ENCODE results near the gene EDC3. TPM values are rescaled to one million over a fixed set of nuclear protein-coding genes. Genes with fewer than 3 reads are reported as not detected.

EDC3 gene
- polyA plus RNA-seq, 1 donor: 31.1 TPM

DNA sequence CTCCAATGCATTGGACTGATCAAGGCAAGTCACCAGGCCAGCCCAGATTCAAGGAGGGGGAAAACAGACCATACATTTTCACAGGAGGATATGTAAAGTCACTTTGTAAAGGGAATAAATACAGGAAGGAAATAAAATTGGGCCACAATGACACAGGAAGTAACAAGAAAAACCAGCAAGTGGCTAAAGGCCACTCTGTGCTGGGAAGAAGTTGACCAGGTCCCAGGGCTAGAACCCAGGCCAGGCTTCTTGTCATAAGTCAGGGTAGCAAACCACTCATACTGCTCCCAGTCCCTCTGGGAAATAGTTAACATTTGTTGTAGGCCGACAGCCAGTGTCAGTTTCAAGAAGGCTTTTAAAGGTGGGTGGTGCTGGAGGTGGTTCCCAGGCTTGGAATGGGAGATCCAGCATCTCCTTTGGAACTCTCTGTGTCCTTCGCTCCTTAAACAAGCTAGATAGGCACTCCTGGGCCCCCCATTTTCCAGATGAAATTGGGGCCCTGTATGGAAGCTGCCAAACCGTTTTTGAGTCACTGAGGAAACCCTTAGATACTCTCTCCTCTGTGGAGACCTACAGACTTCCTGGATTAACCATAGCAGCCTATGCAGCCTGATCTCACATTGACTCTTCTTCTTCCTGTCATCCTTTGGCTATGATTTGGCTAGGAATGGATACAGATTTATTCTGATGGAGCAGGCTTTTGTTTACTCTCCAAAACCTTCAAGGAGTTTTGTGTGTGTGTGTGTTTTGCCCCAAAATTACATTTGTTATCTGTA lies 14.7 kb upstream of the EDC3 start:
- Histone ChIP-seq H3K9me3 (ENCODE audit: control insufficient read depth, low read depth, low read length) (no peaks in the 10 kb centered on the region), H3K27ac (ENCODE audit: low read length) (no peak overlapping the region), H3K36me3 (ENCODE audit: control insufficient read depth, insufficient read depth, low read length) (no peaks in the 10 kb centered on the region), H3K4me1 (ENCODE audit: control insufficient read depth, insufficient read depth, low read length) (no peaks in the 10 kb centered on the region), H3K27me3 (ENCODE audit: control insufficient read depth, insufficient read depth, low read length) (peaks cover 3% of the 10 kb centered on the region), H3K4me3 (ENCODE audit: low read length) (no peak overlapping the region)
- no peak for DNase-seq
- WGBS (ENCODE audit: insufficient coverage, low lambda C conversion rate): no CpG with 5 or more reads among the region's 3 CpGs

DNA sequence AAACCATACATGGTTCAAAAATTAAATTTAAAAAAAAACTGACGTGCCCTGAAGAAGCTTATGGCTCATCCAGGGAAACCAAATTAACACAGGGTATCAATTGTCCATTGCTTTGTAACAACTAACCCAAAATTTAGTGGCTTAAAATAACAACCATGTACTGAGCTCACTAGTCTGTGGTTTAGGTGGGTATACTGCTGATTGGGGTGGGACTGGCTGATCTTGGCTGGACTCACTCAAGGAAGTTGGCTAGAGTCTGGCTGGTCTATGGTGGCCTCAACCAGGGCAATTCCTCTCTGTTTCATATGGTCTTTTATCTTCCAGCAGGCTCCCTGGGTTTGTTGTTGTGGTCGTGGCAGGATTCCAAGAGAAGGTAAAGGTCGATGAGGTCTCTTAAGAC lies 14.1 kb upstream of the EDC3 start:
- WGBS (ENCODE audit: insufficient coverage, low lambda C conversion rate): 50% methylated on average over 1 of the region's 3 CpGs
- H3K36me3 ChIP-seq (ENCODE audit: control insufficient read depth, insufficient read depth, low read length): no peaks in the 10 kb centered on the region
- no peaks in the 10 kb centered on the region for H3K4me1 ChIP-seq (ENCODE audit: control insufficient read depth, insufficient read depth, low read length)
- no peak overlapping the region for H3K4me3 ChIP-seq (ENCODE audit: low read length)
- no peak overlapping the region for H3K27ac ChIP-seq (ENCODE audit: low read length)
- no peak for DNase-seq
- no peaks in the 10 kb centered on the region for H3K9me3 ChIP-seq (ENCODE audit: control insufficient read depth, low read depth, low read length)
- H3K27me3 ChIP-seq (ENCODE audit: control insufficient read depth, insufficient read depth, low read length): peaks cover 3% of the 10 kb centered on the region

DNA sequence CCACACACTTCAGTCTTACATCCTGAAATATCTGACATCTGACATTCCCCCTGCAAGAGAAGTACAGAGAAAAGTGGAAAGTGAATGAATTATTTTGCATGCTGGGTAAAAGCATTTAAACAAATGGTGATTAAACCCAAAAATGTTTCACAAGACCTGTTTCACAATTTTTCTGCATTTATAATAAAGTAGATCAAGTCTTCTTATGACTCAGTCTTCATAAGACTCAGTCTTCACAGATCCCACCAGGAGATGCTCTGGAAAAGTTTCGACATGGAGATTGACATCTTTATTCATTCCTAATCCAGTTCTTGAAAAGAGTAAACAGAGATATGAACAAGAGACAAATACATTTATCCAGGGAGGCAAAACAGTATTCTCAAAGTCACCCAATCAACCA lies 13.2 kb upstream of the EDC3 start:
- H3K36me3 ChIP-seq (ENCODE audit: control insufficient read depth, insufficient read depth, low read length): no peaks in the 10 kb centered on the region
- no peak overlapping the region for H3K27ac ChIP-seq (ENCODE audit: low read length)
- no peaks in the 10 kb centered on the region for H3K4me1 ChIP-seq (ENCODE audit: control insufficient read depth, insufficient read depth, low read length)
- no peak overlapping the region for H3K4me3 ChIP-seq (ENCODE audit: low read length)
- no peak for DNase-seq
- no peaks in the 10 kb centered on the region for H3K9me3 ChIP-seq (ENCODE audit: control insufficient read depth, low read depth, low read length)
- WGBS (ENCODE audit: insufficient coverage, low lambda C conversion rate): no CpG with 5 or more reads among the region's 1 CpG
- peaks cover 3% of the 10 kb centered on the region for H3K27me3 ChIP-seq (ENCODE audit: control insufficient read depth, insufficient read depth, low read length)

GRCh38 chr15:74696808-74697207 lies 984 bp upstream of the EDC3 start:
- no peak for DNase-seq
- H3K4me3 ChIP-seq (ENCODE audit: low read length): no peak overlapping the region
- H3K4me1 ChIP-seq (ENCODE audit: control insufficient read depth, insufficient read depth, low read length): peaks cover 8% of the 10 kb centered on the region
- WGBS (ENCODE audit: insufficient coverage, low lambda C conversion rate): no CpG with 5 or more reads among the region's 2 CpGs
- no peaks in the 10 kb centered on the region for H3K36me3 ChIP-seq (ENCODE audit: control insufficient read depth, insufficient read depth, low read length)
- H3K27me3 ChIP-seq (ENCODE audit: control insufficient read depth, insufficient read depth, low read length): no peaks in the 10 kb centered on the region
- no peak overlapping the region for H3K27ac ChIP-seq (ENCODE audit: low read length)
- no peaks in the 10 kb centered on the region for H3K9me3 ChIP-seq (ENCODE audit: control insufficient read depth, low read depth, low read length)

DNA sequence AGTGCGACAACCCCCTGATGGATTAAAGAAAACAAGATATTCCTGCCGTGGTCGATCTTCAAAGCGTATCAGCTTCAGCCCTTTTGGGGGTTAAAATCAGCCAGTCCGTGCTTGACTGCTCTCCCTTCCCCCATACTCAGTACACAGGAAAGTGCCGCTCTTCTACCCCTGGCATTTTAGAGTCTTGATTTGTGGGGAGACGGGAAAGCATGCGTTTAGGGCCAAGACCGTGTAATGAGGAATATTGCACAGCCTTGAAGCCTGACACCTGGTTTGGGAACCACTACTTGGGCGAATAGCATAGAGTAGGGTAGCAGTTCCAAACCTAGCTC lies 540 bp upstream of the EDC3 start:
- H3K36me3 ChIP-seq (ENCODE audit: control insufficient read depth, insufficient read depth, low read length): no peaks in the 10 kb centered on the region
- DNase-seq: no peak
- peak overlapping the region; percentile 92 for H3K4me3 ChIP-seq (ENCODE audit: low read length)
- peaks cover 8% of the 10 kb centered on the region for H3K4me1 ChIP-seq (ENCODE audit: control insufficient read depth, insufficient read depth, low read length)
- H3K27ac ChIP-seq (ENCODE audit: low read length): no peak overlapping the region
- no peaks in the 10 kb centered on the region for H3K9me3 ChIP-seq (ENCODE audit: control insufficient read depth, low read depth, low read length)
- WGBS (ENCODE audit: insufficient coverage, low lambda C conversion rate): no CpG with 5 or more reads among the region's 10 CpGs
- no peaks in the 10 kb centered on the region for H3K27me3 ChIP-seq (ENCODE audit: control insufficient read depth, insufficient read depth, low read length)

- H3K4me1 ChIP-seq (ENCODE audit: control insufficient read depth, insufficient read depth, low read length): peaks cover 8% of the 10 kb centered on the region
- no peak overlapping the region for H3K4me3 ChIP-seq (ENCODE audit: low read length)
- peaks cover 3% of the 10 kb centered on the region for H3K36me3 ChIP-seq (ENCODE audit: control insufficient read depth, insufficient read depth, low read length)
- no peak for DNase-seq
- no CpG with 5 or more reads among the region's 1 CpG for WGBS (ENCODE audit: insufficient coverage, low lambda C conversion rate)
- no peaks in the 10 kb centered on the region for H3K9me3 ChIP-seq (ENCODE audit: control insufficient read depth, low read depth, low read length)
- no peaks in the 10 kb centered on the region for H3K27me3 ChIP-seq (ENCODE audit: control insufficient read depth, insufficient read depth, low read length)
- no peak overlapping the region for H3K27ac ChIP-seq (ENCODE audit: low read length)
These were observed 3.5 kb downstream of the EDC3 start for GRCh38 chr15:74692327-74692726.

- Histone ChIP-seq H3K27ac (ENCODE audit: low read length) (no peak overlapping the region), H3K9me3 (ENCODE audit: control insufficient read depth, low read depth, low read length) (no peaks in the 10 kb centered on the region), H3K4me3 (ENCODE audit: low read length) (no peak overlapping the region), H3K27me3 (ENCODE audit: control insufficient read depth, insufficient read depth, low read length) (no peaks in the 10 kb centered on the region), H3K36me3 (ENCODE audit: control insufficient read depth, insufficient read depth, low read length) (peaks cover 9% of the 10 kb centered on the region), H3K4me1 (ENCODE audit: control insufficient read depth, insufficient read depth, low read length) (no peaks in the 10 kb centered on the region)
- DNase-seq: no peak
- no CpG with 5 or more reads among the region's 1 CpG for WGBS (ENCODE audit: insufficient coverage, low lambda C conversion rate)
These were observed 12.1 kb downstream of the EDC3 start for GRCh38 chr15:74683758-74684157.

GRCh38 chr15:74682954-74683353 lies 12.9 kb downstream of the EDC3 start:
- WGBS (ENCODE audit: insufficient coverage, low lambda C conversion rate): 100% methylated on average over 1 of the region's 3 CpGs
- Histone ChIP-seq H3K4me3 (ENCODE audit: low read length) (no peak overlapping the region), H3K9me3 (ENCODE audit: control insufficient read depth, low read depth, low read length) (no peaks in the 10 kb centered on the region), H3K36me3 (ENCODE audit: control insufficient read depth, insufficient read depth, low read length) (peaks cover 9% of the 10 kb centered on the region), H3K4me1 (ENCODE audit: control insufficient read depth, insufficient read depth, low read length) (no peaks in the 10 kb centered on the region), H3K27me3 (ENCODE audit: control insufficient read depth, insufficient read depth, low read length) (no peaks in the 10 kb centered on the region), H3K27ac (ENCODE audit: low read length) (no peak overlapping the region)
- DNase-seq: no peak

DNA sequence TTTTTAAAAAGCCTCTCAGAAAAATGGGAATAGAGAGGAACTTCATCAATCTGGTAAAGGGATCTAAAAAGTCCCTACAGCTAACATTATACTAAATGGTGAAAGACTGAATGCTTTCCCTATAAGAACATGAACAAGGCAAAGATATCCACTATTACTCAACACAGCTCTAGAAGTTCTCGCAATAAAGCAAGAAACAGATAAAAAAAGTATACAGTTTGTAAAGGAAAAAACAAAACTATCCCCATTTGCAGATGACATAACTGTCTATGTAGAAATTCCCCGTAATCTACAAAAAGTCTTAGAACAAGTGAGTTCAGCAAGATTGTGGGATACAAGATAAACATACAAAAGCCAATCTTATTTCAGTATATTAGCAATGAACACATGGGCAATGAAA lies 15.4 kb downstream of the EDC3 start:
- H3K4me3 ChIP-seq (ENCODE audit: low read length): no peak overlapping the region
- no peaks in the 10 kb centered on the region for H3K9me3 ChIP-seq (ENCODE audit: control insufficient read depth, low read depth, low read length)
- no peaks in the 10 kb centered on the region for H3K27me3 ChIP-seq (ENCODE audit: control insufficient read depth, insufficient read depth, low read length)
- H3K27ac ChIP-seq (ENCODE audit: low read length): no peak overlapping the region
- H3K4me1 ChIP-seq (ENCODE audit: control insufficient read depth, insufficient read depth, low read length): no peaks in the 10 kb centered on the region
- peaks cover 4% of the 10 kb centered on the region for H3K36me3 ChIP-seq (ENCODE audit: control insufficient read depth, insufficient read depth, low read length)
- WGBS (ENCODE audit: insufficient coverage, low lambda C conversion rate): 86% methylated on average over 1 of the region's 2 CpGs
- no peak for DNase-seq

- Histone ChIP-seq H3K4me1 (ENCODE audit: control insufficient read depth, insufficient read depth, low read length) (no peaks in the 10 kb centered on the region), H3K9me3 (ENCODE audit: control insufficient read depth, low read depth, low read length) (no peaks in the 10 kb centered on the region)
- 100% methylated on average over 1 of the region's 7 CpGs for WGBS (ENCODE audit: insufficient coverage, low lambda C conversion rate)
These were observed 19.0 kb downstream of the EDC3 start for GRCh38 chr15:74676801-74677200.

DNA sequence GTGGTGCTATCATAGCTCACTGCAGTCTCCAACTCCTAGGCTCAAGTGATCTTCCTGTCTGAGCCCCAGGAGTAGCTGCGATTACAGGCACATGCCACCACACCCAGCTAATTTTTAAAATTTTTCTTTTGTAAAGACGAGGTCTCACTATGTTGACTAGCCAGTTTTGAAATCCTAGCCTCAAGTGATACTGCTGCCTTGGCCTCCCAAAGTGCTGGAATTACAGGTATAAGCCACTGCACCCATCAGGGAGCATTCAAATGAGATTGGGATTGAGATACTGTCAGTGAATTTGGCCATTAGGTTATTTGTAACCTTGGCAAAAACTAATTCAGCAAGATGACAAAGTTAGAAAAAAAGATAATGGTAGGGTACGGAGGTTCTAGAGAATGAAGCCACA lies 21.7 kb downstream of the EDC3 start:
- no peaks in the 10 kb centered on the region for H3K9me3 ChIP-seq (ENCODE audit: control insufficient read depth, low read depth, low read length)
- H3K4me3 ChIP-seq (ENCODE audit: low read length): no peak overlapping the region
- H3K4me1 ChIP-seq (ENCODE audit: control insufficient read depth, insufficient read depth, low read length): no peaks in the 10 kb centered on the region
- WGBS (ENCODE audit: insufficient coverage, low lambda C conversion rate): 100% methylated on average over 1 of the region's 3 CpGs
- peaks cover 31% of the 10 kb centered on the region for H3K36me3 ChIP-seq (ENCODE audit: control insufficient read depth, insufficient read depth, low read length)
- no peak for DNase-seq
- H3K27me3 ChIP-seq (ENCODE audit: control insufficient read depth, insufficient read depth, low read length): no peaks in the 10 kb centered on the region
- no peak overlapping the region for H3K27ac ChIP-seq (ENCODE audit: low read length)

More at GRCh38 chr15:74676801-74677200, 19.0 kb downstream of the EDC3 start:
- Histone ChIP-seq H3K4me3 (ENCODE audit: low read length) (no peak overlapping the region), H3K27ac (ENCODE audit: low read length) (no peak overlapping the region), H3K36me3 (ENCODE audit: control insufficient read depth, insufficient read depth, low read length) (peaks cover 18% of the 10 kb centered on the region), H3K27me3 (ENCODE audit: control insufficient read depth, insufficient read depth, low read length) (no peaks in the 10 kb centered on the region)
- no peak for DNase-seq
